GM18498 (cell line): ENCODE results near the gene PRDM16.

Experiments
- ATAC-seq: cut with Tn5 transposase; IDR thresholded peaks from one replicate; pipeline ENCODE4 v1.9.1; 2021; ENCODE audit warnings: mild to moderate bottlenecking, moderate library complexity; ENCODE audit not compliant: unreplicated experiment

PRDM16 gene

DNA sequence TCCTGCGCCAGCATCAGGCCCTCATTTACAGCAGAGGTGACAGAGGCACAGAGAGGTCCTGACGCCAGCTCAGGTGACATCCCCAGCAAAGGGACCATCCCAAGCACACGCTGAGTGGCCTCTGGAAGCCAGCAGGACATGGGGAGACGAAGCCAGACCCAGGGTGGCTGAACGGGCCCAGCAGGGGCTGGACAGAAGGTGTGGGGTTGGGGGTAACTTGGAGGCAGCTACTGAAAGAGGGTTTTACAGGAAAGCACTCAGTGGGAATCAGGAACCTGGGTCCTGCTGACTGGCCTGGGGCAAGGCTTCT, 383.8 kb downstream of the PRDM16 start:
- no peak for ATAC-seq

DNA sequence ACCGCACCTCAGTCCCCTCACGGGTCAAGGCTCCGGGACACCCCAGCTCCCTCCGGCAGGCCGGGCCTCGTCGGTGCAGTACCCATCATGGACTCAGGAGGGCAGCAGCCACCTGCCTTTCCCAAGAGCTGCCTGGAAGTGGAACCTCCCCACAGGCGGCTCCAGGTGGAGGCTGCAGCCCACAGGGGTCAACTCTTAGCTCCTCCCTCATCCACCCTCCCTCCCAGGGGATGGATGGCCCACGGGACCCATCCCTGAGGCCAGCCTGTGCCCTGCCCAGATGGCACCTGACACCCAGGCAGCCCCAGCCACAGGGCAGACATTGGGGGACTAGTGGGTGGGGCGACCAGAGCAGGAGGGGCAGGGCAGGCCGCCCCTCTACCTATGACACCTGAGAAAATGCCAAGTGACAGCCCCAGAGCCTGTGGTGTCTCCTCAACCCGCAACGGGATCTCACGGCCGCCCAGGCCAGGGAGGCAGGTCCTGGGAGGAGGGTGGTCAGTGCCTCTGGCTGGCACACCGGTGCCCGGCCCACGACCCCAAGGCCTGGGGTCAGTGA, 384.3 kb downstream of the PRDM16 start:
- ATAC-seq, result no peak

DNA sequence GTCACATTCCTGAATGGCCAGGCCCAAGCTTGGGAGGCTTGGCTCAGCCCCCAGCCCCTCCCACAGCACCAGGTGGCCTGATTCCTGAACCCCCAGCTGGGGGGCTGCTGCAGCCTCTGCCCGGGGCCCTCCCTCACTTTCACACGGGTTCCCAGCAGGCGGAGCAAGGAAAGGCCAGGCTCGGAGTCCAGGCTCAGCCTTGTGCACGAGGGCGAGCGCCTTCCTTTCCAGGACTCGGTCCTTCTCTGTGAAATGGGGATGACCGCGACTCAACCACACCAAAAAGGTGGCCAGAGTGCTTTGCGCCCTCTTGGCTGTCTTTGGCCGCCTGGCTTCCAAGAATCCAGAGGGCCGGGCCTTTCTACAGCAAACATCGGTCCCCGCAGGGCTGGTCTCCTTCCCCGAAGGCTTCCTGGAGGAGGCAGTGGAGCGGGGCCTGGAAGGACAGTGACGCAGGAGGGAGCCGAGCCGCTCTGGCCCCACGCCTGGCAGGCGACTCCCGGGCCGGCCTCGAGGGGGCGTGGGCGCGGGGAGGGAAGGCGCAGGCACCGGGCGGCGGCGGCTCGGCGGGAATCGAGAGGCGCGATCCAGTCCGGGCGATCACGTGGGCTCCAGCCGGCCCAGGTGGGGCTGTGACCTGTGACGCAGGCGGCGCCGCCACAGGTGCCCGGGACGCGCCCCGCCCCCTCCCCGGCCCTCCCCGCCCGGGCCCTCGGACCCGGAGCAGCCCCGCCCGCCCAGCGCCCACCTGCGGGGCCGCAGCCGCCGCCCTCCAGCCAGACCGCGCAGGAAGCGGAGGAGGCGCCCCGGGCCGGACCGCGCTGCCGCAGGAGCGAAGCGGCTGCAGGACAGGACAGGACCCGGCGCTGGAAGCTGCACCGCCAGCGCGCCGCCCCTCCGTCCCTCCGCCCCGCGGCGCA, 385.1 kb downstream of the PRDM16 start, which contains the start of gene ARHGEF16:
Gene ARHGEF16, plus strand, starts transcription at position 775 of the 920 bp plus-strand sequence. CDS start 8,420 bp downstream, outside the sequence.
- ATAC-seq, result no peak

DNA sequence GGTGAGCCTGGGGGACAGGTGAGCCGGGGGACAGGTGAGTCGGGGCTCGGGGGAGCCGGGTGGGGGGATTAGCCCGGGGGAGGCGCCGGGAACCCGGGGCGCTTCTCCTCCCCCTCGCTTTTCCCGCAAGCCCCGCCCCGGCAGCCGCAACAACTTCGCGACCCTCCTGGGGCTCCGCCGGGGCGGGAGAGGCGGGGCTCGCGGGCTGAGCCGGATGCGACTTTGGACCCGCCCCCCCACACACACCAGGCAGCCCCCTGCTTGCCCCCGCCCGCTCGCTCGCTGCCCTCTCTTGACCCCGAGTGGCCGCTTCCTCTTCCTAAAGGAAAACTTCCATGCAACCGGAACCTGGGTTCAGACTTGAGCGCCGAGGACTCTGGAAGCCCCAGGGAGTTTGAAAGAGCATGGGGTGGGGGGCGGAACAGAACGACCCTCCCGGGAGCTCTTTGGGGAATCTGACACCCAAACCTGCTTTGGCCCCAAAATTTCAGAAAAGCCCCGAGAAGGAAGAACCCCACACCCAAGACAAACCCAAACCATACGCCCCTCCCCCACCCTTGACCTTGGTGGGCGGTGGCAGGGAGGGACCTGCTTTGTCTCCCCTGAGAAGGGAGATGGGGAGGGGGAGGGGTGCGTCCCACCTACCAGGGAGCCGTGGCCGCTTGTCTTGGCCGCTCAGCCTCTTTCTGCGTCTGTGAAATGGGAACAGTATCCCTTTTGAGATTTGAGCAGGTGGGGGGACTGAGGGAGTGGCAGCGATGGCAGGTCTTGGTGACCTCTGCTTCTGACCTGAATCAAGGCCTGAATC, 386.0 kb downstream of the PRDM16 start:
- no peak for ATAC-seq

DNA sequence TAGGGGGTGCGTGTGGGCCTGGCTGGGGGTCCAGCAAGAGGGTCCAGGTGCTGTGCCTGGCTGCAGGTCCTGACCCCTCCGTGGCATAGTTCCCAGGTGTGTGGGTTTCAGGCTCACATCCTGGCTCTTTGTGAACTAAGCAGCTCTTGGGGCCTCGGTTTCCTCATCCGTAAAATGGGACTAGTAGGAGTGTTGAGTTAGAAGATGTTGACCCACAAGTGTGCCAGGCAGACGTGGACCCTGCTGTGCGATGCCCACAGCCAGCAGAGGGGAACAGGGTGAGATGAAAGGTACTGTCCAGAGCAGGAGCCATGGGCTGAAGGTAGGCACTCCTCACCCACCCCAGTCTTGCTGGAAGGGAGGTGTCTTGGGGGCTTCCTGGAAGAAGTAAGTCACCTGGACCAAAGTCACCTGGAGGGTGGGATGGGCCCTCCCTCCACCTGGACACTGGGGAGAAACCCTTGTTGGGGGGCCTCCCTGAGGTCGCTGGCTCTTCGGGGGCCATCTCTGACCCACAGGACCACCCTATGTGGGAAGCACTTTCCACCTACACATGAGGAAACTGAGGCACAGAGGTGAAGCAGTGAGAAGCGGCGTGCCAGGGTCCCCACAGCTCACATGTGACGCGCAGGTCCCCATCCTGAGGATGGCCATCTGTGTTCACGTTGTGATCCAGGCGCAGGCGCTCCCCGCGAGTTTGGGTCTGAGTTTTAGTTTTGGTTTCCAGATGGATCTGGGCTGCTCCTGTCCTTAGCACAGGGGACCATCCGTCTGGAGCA, 386.9 kb downstream of the PRDM16 start:
- ATAC-seq, result no peak

DNA sequence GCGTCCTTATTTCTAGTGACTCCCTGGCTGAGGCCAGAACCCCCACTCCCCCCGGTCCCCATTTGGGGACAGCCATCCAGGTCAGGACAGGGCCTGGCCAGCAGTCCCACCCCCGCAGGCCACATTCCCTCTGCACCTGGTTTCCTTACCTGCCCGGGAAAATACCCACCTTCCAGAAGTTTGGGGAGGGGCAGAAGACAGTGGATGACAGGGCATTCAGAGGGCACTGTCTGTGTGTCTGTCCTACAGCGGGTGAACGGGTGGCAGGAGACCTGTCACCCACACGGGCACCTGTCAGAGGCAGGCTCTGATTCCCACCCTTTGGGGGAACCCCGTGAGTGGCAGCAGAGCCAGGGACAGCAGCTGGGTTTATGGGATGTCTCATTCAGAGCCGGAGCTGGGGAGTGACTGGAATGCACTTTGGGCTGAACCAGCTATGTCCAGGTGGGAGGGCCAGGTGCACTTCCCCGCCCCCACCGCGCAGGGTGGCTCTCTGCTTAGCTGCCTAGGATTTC, 387.5 kb downstream of the PRDM16 start:
- no peak for ATAC-seq

DNA sequence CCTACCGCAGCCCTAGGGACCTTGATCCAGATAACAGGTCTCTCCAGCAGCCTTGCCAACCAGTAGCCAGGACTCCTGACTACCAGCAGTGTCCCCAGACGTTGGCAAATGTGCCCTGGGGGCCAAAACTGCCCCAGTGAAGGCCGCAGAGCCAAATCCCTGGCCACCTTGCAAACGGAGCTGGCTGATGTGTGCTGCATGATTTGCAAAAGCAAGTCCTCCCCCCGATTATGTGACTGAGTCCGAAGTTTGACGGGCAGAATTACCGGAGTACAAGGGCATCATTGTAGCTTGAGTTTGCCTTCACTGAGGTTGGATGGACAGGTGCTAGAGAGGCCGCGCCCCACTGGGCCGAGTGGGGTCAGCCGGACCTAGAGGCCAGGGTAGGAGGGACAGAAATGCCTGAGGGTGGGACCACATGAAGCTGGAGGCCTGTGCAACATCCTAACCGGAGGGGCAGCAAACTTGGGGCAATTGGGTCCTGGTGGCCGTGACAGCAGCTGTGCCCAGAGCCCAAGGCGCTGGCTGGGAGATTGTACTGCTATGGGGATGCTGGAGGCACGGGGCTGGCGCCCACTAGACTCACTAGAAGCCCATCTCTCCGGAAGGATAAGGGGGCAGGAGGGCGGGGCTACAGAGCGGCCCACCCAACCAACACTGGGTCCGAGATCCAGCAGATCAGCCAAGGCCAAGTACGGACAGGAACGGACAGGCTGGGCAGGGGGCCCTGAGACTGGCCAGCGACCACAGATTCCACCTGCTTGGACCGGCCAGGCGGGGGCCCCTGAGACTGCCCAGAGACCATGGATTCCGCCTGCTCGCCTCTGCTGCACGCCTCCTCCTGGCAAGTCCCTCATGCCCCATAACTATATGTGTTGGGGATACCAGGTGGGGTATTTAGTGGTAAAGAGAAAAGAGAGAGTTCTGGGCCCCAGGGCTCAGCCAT, 388.2 kb downstream of the PRDM16 start:
- ATAC-seq, result no peak

DNA sequence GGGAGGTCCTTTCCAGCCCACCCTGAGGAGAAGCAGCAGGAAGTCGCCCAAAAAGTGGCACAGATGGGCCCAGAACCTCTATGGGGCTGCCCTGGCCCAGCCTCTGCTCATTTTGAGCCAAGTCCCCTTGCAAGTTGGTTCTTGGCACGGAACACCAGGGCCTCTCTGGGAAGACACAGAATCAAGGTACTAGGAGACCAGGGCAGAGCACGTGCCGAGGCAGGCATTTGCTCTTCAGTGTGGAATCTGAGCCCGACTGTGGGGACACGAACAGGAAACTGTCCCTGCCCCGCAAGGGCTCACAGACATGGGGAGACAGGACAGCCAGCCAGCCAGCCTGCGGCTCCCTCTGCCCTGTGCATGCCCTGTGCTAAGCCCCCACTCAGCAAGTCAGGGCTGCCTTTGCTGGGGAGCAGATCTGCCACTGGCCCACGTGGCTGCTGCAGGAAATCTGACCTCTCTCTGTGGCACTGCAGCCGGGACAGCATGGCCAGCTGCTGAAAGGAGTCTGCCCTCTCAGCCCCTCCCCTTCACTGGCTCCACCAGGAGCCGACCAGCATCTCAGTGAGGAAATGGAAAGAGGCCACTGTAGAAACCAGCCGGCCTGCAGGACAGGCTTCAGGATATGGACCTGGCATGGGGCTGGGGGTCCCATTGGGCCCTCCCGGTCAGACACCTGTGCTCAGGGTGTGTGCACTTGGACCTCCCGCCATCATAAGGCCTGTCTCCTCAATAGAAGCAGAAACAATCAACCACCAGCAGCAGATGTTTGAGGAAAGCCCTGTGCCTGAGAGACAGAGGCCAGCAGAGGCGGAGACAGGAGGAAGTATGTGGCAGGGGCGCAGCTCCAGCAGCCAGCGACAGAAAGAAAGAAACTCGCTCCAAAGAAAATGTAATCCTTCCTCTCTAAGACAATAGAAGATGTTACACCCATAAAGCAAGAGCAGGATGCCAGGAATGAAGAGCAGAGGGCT, 389.2 kb downstream of the PRDM16 start:
- no peak for ATAC-seq

DNA sequence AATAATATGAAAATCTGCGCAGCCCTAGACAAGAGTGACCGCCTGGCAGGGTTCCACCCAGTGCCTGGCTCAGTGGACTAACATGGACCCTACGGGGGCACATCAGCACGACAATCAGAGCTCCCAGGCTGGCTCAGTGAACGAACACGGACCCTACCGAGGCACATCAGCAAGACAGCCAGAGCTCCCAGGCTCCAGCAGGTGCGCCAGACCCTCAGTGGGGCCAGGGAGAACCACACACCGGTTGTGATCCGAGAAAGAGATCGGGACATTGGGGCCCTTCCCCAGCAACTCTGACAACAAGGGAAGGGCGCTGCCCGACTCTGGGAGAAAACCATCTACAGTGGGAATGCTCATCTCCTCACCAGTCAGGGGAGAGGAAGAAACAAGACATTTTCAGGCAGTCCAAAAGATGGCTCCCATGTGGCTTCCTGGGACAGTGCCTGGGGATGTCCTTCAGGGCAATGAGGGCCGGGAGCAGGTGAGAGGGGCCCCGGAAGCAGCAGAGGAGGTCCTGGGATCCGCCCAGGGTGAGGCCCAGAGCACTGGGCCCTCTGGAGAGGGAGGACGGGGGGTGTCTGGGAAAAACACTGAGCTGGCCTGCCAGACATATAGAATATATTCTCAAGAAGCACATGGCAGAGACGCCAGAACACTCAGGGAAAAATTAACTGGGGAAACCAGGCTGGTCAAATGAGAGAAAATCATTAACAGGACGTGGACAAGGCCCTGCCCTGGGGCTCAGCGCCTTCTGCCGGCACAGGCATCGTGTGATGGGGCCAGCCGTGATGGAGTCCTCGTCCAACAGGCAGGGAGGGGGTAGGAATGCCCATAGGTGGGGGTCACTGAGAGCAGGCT, 390.3 kb downstream of the PRDM16 start:
- no peak for ATAC-seq

DNA sequence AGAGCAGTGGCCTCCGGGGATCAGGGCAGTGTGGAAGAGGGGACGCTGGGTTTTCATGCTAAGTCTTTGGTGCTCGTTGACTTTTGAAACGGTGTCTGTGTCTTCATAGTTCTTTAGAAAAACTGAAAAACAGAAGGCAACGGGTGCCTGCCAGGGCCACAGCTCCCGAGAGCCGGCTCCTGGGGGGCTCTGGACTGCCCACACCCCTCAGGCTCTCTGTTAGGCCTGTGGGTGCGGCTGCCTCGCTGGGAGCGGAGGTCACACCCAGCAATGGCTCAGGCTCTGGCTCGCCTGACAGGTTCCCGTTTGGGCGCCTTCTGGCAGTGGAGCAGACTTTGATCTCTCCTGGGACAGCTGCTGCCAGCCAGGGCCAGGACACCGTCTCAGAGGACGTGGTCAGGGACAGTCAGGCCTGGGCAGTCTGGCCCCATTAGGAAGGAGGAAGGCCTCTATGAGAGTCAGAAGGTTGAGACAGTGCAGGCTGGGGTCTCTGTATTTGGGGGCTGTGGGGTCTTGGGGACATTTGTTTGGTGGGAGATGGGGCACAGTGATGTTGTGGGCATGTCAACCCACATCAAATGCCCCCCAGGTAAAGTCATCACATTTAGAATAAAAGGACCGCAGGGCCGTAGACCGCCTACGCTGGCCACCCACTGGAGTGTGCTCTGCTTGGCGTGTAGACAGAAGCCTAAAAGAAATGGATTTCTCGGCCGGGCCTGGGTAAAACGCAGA, 391.1 kb downstream of the PRDM16 start:
- no peak for ATAC-seq

DNA sequence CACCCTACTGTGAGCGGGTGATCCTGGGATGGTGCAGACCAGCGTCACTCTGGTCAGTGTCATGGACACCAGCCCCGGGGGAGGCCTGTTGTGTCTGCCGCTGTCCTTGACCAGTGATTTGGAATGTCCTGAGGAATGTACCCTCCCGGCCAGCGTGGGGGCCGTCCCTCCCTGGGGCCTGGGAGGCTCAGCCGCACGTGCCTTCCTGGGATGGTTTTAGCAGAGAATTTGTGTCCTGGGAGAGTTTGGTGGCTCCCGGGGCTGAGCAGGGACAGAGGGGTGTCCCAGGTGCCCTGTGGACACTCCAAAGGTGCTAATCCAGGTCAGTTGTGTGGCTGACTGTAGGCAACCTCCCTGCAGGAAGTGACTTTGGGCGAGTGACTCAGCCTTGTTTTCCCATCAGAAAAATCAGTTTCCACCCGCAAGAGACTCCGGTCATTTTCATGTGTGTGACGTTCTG, 391.7 kb downstream of the PRDM16 start:
- ATAC-seq, result no peak

DNA sequence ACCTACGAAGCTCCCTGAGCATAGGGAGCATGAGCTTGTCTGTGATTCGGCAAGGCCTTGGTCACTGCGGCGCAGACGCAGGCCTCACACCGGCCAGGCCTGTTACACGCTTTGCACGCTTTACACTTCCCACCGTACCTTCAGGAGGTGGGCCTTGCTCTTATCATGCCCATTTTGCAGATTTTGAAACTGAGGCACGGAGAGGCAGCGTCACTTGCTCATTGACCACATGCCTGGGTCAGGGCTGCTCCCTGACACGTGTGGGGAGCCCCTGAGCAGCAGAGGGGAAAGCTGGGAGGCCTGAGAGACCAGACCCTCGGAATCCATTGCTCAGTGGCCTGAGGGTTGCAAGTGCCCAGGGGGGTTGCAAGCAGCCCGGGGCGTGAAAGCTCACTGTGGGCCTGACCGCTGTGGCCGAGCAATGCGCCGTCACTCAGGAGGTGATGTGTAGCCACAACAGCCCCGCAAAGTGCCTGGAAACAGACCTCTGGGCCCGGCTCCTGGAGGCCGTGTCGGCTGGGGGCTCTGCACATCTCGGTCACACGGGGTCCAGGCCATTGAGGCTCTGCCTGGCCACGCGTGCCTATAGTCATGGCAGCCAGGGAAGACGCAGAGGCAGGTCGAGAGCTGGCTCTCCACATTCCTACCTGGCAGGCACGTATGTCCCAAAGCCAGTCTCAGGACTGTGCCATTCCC, 392.4 kb downstream of the PRDM16 start:
- no peak for ATAC-seq

DNA sequence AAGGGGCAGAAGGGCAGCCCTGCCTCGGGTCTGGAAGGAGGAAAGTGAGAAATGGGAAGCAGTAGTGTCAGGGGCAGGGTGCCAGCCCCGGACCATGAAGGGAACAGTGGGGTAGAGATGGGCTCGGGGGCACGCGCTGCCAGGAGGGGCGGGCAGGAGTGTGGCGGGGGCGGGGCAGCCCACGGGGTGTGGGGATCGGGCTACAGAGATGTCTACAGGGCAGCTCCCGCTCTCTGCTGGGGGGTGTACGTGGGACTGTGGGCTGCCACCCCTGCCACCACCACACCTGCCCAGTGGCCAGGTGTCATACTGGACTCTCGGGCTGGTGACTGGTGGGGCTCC, 392.9 kb downstream of the PRDM16 start:
- ATAC-seq, result no peak

DNA sequence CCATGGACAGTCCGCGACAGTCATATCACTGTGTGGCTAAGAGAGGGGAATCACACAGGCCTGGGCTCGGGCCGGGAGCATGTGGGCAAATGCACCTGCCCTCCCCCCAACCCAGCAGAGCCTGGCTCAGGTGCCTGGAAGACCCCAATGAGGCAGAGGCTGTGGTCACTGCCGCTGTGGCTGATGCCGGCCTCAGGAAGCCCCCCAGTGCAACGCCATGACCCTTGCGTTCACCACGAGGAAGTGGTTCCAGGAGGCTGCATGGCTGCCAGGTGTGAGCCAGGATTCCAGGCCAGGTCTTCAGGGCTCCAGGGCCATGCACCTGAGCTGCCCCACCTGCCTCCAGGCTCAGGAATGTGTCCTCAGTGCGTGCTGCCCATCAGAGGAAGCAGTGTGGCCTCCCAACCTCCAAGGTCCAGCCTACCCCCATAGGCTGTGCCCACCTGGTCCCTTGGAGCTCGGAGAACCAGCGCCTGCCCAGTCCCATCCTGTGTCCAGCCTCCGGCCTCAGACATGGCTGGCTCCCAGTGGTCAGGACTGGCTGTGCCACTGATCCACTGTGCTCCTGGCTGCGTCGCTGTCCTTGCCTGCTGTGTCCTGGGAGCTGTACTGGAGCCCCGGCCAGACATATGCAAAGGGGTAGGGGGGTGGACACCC, 393.5 kb downstream of the PRDM16 start:
- no peak for ATAC-seq

DNA sequence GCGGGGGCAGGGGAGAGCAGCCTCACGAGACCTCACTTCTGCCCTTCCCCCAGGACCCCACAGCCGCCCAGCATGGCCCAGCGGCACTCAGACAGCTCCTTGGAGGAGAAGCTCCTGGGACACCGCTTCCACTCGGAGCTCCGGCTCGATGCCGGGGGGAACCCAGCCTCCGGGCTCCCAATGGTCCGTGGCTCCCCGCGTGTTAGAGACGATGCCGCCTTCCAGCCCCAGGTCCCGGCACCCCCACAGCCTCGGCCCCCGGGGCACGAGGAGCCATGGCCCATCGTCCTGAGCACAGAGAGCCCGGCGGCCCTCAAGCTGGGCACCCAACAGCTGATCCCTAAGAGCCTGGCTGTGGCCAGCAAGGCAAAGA, 394.0 kb downstream of the PRDM16 start:
- ATAC-seq, result no peak

DNA sequence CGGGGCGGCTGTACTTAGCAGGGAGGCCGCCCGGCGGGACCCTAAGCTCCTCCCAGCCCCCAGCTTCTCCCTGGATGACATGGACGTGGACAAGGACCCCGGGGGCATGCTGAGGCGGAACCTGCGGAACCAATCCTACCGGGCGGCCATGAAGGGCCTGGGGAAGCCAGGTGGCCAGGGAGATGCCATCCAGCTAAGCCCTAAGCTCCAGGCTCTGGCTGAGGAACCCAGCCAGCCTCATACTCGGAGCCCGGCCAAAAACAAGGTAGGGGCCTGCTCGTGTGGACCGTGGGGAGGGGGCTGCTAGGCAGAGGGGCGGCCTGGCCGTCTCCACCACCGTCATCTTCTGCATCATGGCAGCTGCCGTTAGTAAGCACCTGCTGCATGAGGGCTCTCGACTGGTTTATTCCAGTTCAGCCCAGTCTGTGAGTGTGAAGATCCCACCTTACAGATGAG, 394.4 kb downstream of the PRDM16 start:
- ATAC-seq, result no peak
